Memory B cell (primary cell): ENCODE data around the gene C1orf21.
"Not testable (repeated sequence)": the region's sequence is repeated elsewhere in the genome, so short reads cannot be mapped to it uniquely, and the experiment has no call there.

ENCODE experiments used
- ATAC-seq: fragments of 150-1000 bp; cut with Tn5 transposase; 2 replicates; pipeline ENCODE4 v1.10.0; 2021; ENCODE audit warnings: low read depth, mild to moderate bottlenecking, moderate library complexity
- DNase-seq, 2 donors: peaks; one replicate each; pipeline ENCODE4 v3.0.0; 2022; ENCODE audit warnings: low spot score in 2 of 2
- H3K27ac Mint-ChIP-seq: one replicate; pipeline ENCODE4 v1.8.0; 2022; ENCODE audit warnings: mild to moderate bottlenecking, moderate library complexity, mixed read lengths
- H3K27me3 Mint-ChIP-seq: one replicate; pipeline ENCODE4 v1.8.0; 2022; ENCODE audit warnings: mixed read lengths
- H3K36me3 Mint-ChIP-seq: one replicate; pipeline ENCODE4 v1.8.0; 2022; ENCODE audit warnings: mild to moderate bottlenecking, mixed read lengths
- H3K4me1 Mint-ChIP-seq: one replicate; pipeline ENCODE4 v1.8.0; 2022; ENCODE audit warnings: mixed read lengths
- H3K4me3 Mint-ChIP-seq: one replicate; pipeline ENCODE4 v1.8.0; 2022; ENCODE audit warnings: mild to moderate bottlenecking, moderate library complexity, mixed read lengths
- H3K9me3 Mint-ChIP-seq: one replicate; pipeline ENCODE4 v1.8.0; 2022; ENCODE audit warnings: mixed read lengths

The C1orf21 gene

GRCh38 chr1:184386312-184387068 lies at the start of gene C1orf21:
C1orf21 (plus strand) TSS chr1:184387029; CDS start chr1:184477510, 90,481 bp downstream.
- H3K4me3 Mint-ChIP-seq: peak within 1 kb of the TSS; percentile 87
- H3K27ac Mint-ChIP-seq: no peak within 1 kb of the TSS
- H3K9me3 Mint-ChIP-seq: no peaks in the 10 kb centered on the region
- DNase-seq: peak in 1 of 2 donors; percentile 26
- peak; percentile 75 for ATAC-seq
- peaks cover 14% of the 10 kb centered on the region for H3K4me1 Mint-ChIP-seq
- no peaks in the 10 kb centered on the region for H3K36me3 Mint-ChIP-seq
- peaks cover 29% of the 10 kb centered on the region for H3K27me3 Mint-ChIP-seq

GRCh38 chr1:184337865-184338264 lies 49.0 kb upstream of the C1orf21 start:
- ATAC-seq, H3K27ac Mint-ChIP-seq: not testable (repeated sequence)

GRCh38 chr1:184340984-184341383 lies 45.8 kb upstream of the C1orf21 start:
- H3K27me3 Mint-ChIP-seq: peaks cover 6% of the 10 kb centered on the region
- peaks cover 2% of the 10 kb centered on the region for H3K9me3 Mint-ChIP-seq
- ATAC-seq (no peak), DNase-seq (no peak)
- H3K27ac Mint-ChIP-seq: no peak overlapping the region
- no peaks in the 10 kb centered on the region for H3K36me3 Mint-ChIP-seq
- H3K4me3 Mint-ChIP-seq: no peak overlapping the region
- no peaks in the 10 kb centered on the region for H3K4me1 Mint-ChIP-seq

More at GRCh38 chr1:184337865-184338264, 49.0 kb upstream of the C1orf21 start:
- H3K9me3 Mint-ChIP-seq, H3K27me3 Mint-ChIP-seq, H3K36me3 Mint-ChIP-seq, H3K4me3 Mint-ChIP-seq, H3K4me1 Mint-ChIP-seq, DNase-seq: not testable (repeated sequence)

GRCh38 chr1:184350573-184350972 lies 36.3 kb upstream of the C1orf21 start:
- H3K4me1 Mint-ChIP-seq: no peaks in the 10 kb centered on the region
- peaks cover 7% of the 10 kb centered on the region for H3K27me3 Mint-ChIP-seq
- DNase-seq (no peak), ATAC-seq (no peak)
- no peak overlapping the region for H3K27ac Mint-ChIP-seq
- H3K36me3 Mint-ChIP-seq: no peaks in the 10 kb centered on the region
- H3K4me3 Mint-ChIP-seq: no peak overlapping the region
- peaks cover 3% of the 10 kb centered on the region for H3K9me3 Mint-ChIP-seq

GRCh38 chr1:184351416-184351975 lies 35.3 kb upstream of the C1orf21 start:
- H3K9me3 Mint-ChIP-seq: peaks cover 3% of the 10 kb centered on the region
- DNase-seq (no peak), ATAC-seq (no peak)
- peaks cover 9% of the 10 kb centered on the region for H3K27me3 Mint-ChIP-seq
- H3K4me1 Mint-ChIP-seq: no peaks in the 10 kb centered on the region
- no peak overlapping the region for H3K4me3 Mint-ChIP-seq
- no peaks in the 10 kb centered on the region for H3K36me3 Mint-ChIP-seq
- H3K27ac Mint-ChIP-seq: no peak overlapping the region

GRCh38 chr1:184352776-184353175 lies 34.1 kb upstream of the C1orf21 start:
- no peak overlapping the region for H3K27ac Mint-ChIP-seq
- H3K4me3 Mint-ChIP-seq: no peak overlapping the region
- peaks cover 3% of the 10 kb centered on the region for H3K9me3 Mint-ChIP-seq
- no peaks in the 10 kb centered on the region for H3K4me1 Mint-ChIP-seq
- H3K27me3 Mint-ChIP-seq: peaks cover 9% of the 10 kb centered on the region
- DNase-seq: no peak
- no peaks in the 10 kb centered on the region for H3K36me3 Mint-ChIP-seq
- no peak for ATAC-seq

GRCh38 chr1:184354719-184355118 lies 32.1 kb upstream of the C1orf21 start:
- Mint-ChIP-seq H3K9me3 (peaks cover 3% of the 10 kb centered on the region), H3K4me3 (no peak overlapping the region), H3K27me3 (peaks cover 9% of the 10 kb centered on the region), H3K36me3 (no peaks in the 10 kb centered on the region), H3K27ac (no peak overlapping the region), H3K4me1 (no peaks in the 10 kb centered on the region)
- DNase-seq (no peak), ATAC-seq (no peak)

GRCh38 chr1:184356891-184357290 lies 29.9 kb upstream of the C1orf21 start:
- H3K27me3 Mint-ChIP-seq: peaks cover 9% of the 10 kb centered on the region
- no peaks in the 10 kb centered on the region for H3K36me3 Mint-ChIP-seq
- no peak for ATAC-seq
- no peak overlapping the region for H3K4me3 Mint-ChIP-seq
- peaks cover 2% of the 10 kb centered on the region for H3K4me1 Mint-ChIP-seq
- no peaks in the 10 kb centered on the region for H3K9me3 Mint-ChIP-seq
- H3K27ac Mint-ChIP-seq: no peak overlapping the region
- no peak for DNase-seq

GRCh38 chr1:184358256-184358655 lies 28.6 kb upstream of the C1orf21 start:
- no peak for DNase-seq
- Mint-ChIP-seq H3K27ac (no peak overlapping the region), H3K9me3 (no peaks in the 10 kb centered on the region), H3K4me1 (peaks cover 2% of the 10 kb centered on the region), H3K36me3 (no peaks in the 10 kb centered on the region), H3K27me3 (peaks cover 9% of the 10 kb centered on the region), H3K4me3 (no peak overlapping the region)
- ATAC-seq: no peak

- no peak for DNase-seq
- no peak overlapping the region for H3K4me3 Mint-ChIP-seq
- no peak for ATAC-seq
- H3K4me1 Mint-ChIP-seq: peaks cover 2% of the 10 kb centered on the region
- H3K27ac Mint-ChIP-seq: no peak overlapping the region
- peaks cover 8% of the 10 kb centered on the region for H3K27me3 Mint-ChIP-seq
- no peaks in the 10 kb centered on the region for H3K36me3 Mint-ChIP-seq
- no peaks in the 10 kb centered on the region for H3K9me3 Mint-ChIP-seq
Measured at GRCh38 chr1:184359909-184360308, 26.9 kb upstream of the C1orf21 start.

- Mint-ChIP-seq H3K36me3 (no peaks in the 10 kb centered on the region), H3K27ac (no peak overlapping the region), H3K4me1 (peaks cover 2% of the 10 kb centered on the region), H3K4me3 (no peak overlapping the region), H3K27me3 (peaks cover 3% of the 10 kb centered on the region), H3K9me3 (peaks cover under 1% of the 10 kb centered on the region)
- no peak for DNase-seq
- no peak for ATAC-seq
Measured at GRCh38 chr1:184362876-184363275, 24.0 kb upstream of the C1orf21 start.

GRCh38 chr1:184365699-184366098 lies 21.1 kb upstream of the C1orf21 start:
- ATAC-seq (no peak), DNase-seq (no peak)
- Mint-ChIP-seq H3K4me1 (no peaks in the 10 kb centered on the region), H3K27me3 (peaks cover 5% of the 10 kb centered on the region), H3K27ac (no peak overlapping the region), H3K36me3 (no peaks in the 10 kb centered on the region), H3K4me3 (no peak overlapping the region), H3K9me3 (peaks cover 2% of the 10 kb centered on the region)

GRCh38 chr1:184366997-184367396 lies 19.8 kb upstream of the C1orf21 start:
- no peak overlapping the region for H3K4me3 Mint-ChIP-seq
- peaks cover 8% of the 10 kb centered on the region for H3K27me3 Mint-ChIP-seq
- no peaks in the 10 kb centered on the region for H3K4me1 Mint-ChIP-seq
- DNase-seq: no peak
- no peak overlapping the region for H3K27ac Mint-ChIP-seq
- no peaks in the 10 kb centered on the region for H3K36me3 Mint-ChIP-seq
- no peak for ATAC-seq
- peaks cover 2% of the 10 kb centered on the region for H3K9me3 Mint-ChIP-seq

- no peaks in the 10 kb centered on the region for H3K36me3 Mint-ChIP-seq
- H3K4me3 Mint-ChIP-seq: no peak overlapping the region
- H3K4me1 Mint-ChIP-seq: no peaks in the 10 kb centered on the region
Measured at GRCh38 chr1:184367427-184368038, 19.3 kb upstream of the C1orf21 start.

More at GRCh38 chr1:184367427-184368038, 19.3 kb upstream of the C1orf21 start:
- DNase-seq (no peak), ATAC-seq (no peak)
- Mint-ChIP-seq H3K27ac (no peak overlapping the region), H3K27me3 (peaks cover 8% of the 10 kb centered on the region), H3K9me3 (peaks cover 2% of the 10 kb centered on the region)
